Rectal smooth muscle tissue (tissue), 1 donor: Measurements from ENCODE around the gene MYOZ3.

Experiments used
- H3K27ac ChIP-seq: one replicate; pipeline ENCODE4 v1.7.0; 2013; ENCODE audit warnings: low read depth, low read length, inconsistent platforms
- H3K27me3 ChIP-seq: one replicate; pipeline ENCODE4 v1.7.0; 2013; ENCODE audit warnings: low read length; ENCODE audit not compliant: control insufficient read depth, insufficient read depth
- H3K36me3 ChIP-seq: one replicate; pipeline ENCODE4 v1.7.0; 2013; ENCODE audit warnings: low read length; ENCODE audit not compliant: control insufficient read depth, insufficient read depth
- H3K4me1 ChIP-seq: one replicate; pipeline ENCODE4 v1.7.0; 2013; ENCODE audit warnings: low read length; ENCODE audit not compliant: control insufficient read depth, insufficient read depth
- H3K4me3 ChIP-seq: one replicate; pipeline ENCODE4 v1.7.0; 2013; ENCODE audit warnings: low read length
- H3K9ac ChIP-seq: one replicate; pipeline ENCODE4 v1.7.0; 2013; ENCODE audit warnings: low read length

The MYOZ3 gene

DNA sequence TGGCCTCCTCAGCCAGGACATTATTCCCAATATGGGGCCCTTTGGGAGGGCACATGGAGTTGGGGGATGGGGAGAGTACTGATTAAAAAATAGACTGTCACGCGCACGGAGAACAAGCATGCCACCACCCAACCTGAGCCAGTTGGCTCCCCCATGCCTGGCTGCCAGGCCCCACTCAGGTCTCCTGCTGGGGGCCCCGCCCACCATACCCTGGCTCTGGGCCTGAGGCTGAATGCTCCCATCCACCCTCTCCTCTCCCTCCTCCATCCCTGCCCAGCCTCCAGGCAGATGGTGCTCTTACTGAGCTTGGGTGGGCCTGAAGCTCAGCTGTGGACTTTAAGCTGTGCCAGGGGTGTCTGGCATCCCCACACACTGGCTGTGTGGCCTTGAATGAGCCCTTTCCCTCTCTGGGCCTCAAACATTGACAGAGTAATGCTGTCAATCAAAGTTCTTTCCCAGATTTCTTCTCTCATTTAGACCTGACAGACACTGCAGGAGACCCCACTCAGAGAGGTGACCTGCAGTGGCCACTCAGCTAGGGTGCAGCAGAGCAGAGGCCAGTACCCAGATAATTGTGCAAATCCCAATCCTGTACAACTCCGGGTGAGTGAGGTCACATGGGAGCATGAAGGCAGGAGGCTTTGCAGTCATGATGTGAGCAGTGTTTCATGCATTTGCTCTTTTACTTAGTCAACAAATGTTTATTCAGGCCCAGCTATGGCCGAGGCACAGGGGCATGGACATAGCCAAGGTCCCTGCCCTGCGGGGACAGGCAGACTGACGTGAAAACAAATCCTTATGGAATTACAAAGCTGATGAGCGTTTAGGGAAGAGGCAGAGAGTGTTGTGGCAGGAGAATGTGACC is 30.4 kb upstream of the MYOZ3 start:
- H3K36me3 ChIP-seq, result peaks cover 3% of the 10 kb centered on the region
- H3K4me1 ChIP-seq, result no peaks in the 10 kb centered on the region
- H3K27ac ChIP-seq, result no peak overlapping the region
- no peak overlapping the region for H3K4me3 ChIP-seq
- H3K27me3 ChIP-seq, result no peaks in the 10 kb centered on the region
- no peak overlapping the region for H3K9ac ChIP-seq

- H3K27ac ChIP-seq, result no peak overlapping the region
Measured at GRCh38 chr5:150631326-150631701, 29.7 kb upstream of the MYOZ3 start.

GRCh38 chr5:150632305-150633160 is 28.5 kb upstream of the MYOZ3 start:
- H3K36me3 ChIP-seq, result peaks cover 3% of the 10 kb centered on the region
- H3K27ac ChIP-seq, result no peak overlapping the region
- H3K4me3 ChIP-seq, result no peak overlapping the region
- H3K9ac ChIP-seq, result no peak overlapping the region
- H3K4me1 ChIP-seq, result no peaks in the 10 kb centered on the region
- H3K27me3 ChIP-seq, result no peaks in the 10 kb centered on the region

More at GRCh38 chr5:150631326-150631701, 29.7 kb upstream of the MYOZ3 start:
- H3K4me1 ChIP-seq, result no peaks in the 10 kb centered on the region
- no peak overlapping the region for H3K9ac ChIP-seq
- peaks cover 3% of the 10 kb centered on the region for H3K36me3 ChIP-seq
- no peaks in the 10 kb centered on the region for H3K27me3 ChIP-seq
- H3K4me3 ChIP-seq, result no peak overlapping the region

GRCh38 chr5:150633429-150633828 is 27.6 kb upstream of the MYOZ3 start:
- peaks cover 3% of the 10 kb centered on the region for H3K36me3 ChIP-seq
- H3K27ac ChIP-seq, result no peak overlapping the region
- H3K4me3 ChIP-seq, result no peak overlapping the region
- H3K4me1 ChIP-seq, result no peaks in the 10 kb centered on the region
- H3K9ac ChIP-seq, result no peak overlapping the region
- no peaks in the 10 kb centered on the region for H3K27me3 ChIP-seq

DNA sequence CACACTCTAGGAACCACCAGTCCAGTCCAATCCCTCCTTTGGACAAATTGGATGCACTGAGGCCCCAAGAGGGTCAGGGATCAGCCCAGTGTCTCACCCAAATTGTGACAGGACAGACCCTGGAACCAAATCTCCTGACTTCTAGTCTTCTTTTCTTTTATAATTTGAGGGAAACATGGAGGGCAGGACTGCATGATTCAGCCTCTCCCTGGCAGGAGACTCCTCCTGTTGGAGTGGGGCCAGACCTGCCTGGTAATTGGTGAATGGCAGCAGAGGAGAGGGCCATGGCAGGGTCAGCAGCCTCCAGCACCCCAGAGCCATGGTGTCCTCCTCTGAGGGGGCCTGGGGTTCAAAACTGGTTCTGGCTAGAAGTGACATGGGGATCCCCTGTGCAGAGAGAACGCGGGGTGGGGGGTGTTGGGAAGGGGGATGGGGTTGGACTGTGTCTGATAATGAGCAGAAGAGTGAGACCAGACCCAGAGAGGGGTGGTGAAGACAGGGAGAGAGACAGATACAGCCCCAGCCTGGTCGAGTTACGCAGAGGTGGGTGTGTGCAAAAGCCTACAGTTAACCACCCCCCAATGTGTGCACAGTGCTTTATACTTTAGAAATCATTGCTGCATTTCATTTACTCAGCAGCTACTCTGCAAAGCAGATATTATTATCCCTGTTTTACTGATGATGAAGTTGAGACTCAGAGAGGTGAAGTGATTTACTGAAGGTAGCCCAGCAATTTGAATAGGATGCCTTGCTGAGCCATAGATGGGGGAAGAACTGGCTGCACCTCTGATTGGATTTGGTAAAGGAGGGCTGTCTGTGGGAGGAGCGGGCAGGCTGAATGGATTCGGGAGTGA is 24.4 kb upstream of the MYOZ3 start:
- Histone ChIP-seq H3K36me3 (peaks cover 3% of the 10 kb centered on the region), H3K27me3 (no peaks in the 10 kb centered on the region), H3K4me3 (no peak overlapping the region), H3K9ac (no peak overlapping the region), H3K4me1 (peaks cover 11% of the 10 kb centered on the region), H3K27ac (no peak overlapping the region)

- no peak overlapping the region for H3K9ac ChIP-seq
- no peak overlapping the region for H3K27ac ChIP-seq
- H3K4me3 ChIP-seq, result no peak overlapping the region
- peaks cover 19% of the 10 kb centered on the region for H3K4me1 ChIP-seq
- H3K27me3 ChIP-seq, result no peaks in the 10 kb centered on the region
- H3K36me3 ChIP-seq, result peaks cover 3% of the 10 kb centered on the region
Measured at GRCh38 chr5:150637245-150638052, 23.6 kb upstream of the MYOZ3 start.

DNA sequence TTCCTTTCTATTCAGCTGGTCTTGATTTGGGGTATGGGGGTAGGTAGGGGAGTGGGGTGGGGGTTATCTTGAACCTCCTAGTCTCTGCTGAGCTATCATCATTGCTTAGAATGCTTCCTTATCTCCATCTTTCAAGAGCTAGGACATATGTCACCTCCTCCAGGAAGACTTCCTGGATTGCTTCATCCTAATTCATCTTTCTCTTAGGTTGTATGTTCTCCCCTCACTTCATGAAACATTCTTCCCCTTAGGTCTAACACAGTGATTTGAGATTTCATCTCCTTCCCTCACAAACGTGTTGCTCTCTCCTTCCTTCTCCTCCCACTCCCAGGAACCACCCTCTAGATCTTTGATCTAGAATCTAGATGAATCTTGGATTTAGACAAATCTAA is 23.0 kb upstream of the MYOZ3 start:
- Histone ChIP-seq H3K9ac (no peak overlapping the region), H3K4me3 (no peak overlapping the region), H3K36me3 (peaks cover 3% of the 10 kb centered on the region), H3K4me1 (peaks cover 25% of the 10 kb centered on the region), H3K27me3 (no peaks in the 10 kb centered on the region), H3K27ac (no peak overlapping the region)

DNA sequence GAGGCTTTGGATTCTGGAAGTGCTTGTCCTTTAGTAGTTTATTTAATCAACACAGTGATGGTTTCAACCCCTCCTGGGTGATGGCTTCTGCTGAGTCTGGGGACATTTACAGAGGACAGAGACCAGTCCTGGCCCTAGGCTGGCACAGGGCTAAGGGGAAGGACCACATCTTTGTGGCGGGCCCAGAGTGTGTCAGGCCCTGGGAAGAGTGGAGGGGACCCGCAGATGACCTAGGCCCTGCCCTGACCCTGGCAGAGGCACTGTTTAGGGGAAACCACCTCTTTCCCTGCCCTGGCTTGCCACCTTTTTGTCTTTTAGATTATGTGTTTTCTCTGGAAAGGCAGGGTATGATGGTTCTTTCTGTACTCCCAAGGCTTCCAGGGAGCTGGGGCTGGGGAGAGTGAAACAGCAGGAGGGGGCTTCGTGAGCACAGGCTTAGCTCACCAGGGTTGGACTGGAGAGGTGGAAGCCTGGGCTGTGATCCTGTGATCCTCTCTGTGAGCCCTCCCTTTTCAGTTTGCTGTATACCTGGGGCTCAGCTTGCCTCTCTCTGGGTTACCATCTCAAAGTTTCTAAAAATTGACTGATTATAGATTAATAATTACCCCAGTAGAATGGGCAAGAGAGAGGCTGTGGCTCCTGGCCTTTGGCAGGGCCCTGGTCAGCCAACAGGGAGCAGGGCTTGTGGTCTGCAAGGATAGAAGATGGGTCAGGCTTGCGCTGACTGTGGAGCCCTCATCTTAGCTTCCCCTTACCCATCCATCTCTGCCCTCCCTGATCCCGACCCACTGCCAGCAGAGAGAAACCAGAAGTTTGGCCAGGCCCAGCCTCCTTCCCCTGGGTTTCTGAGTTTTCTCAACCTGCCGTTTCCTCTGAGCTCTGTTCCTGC is 22.3 kb upstream of the MYOZ3 start:
- H3K27me3 ChIP-seq, result no peaks in the 10 kb centered on the region
- H3K4me1 ChIP-seq, result peaks cover 28% of the 10 kb centered on the region
- peaks cover 3% of the 10 kb centered on the region for H3K36me3 ChIP-seq
- H3K4me3 ChIP-seq, result no peak overlapping the region
- H3K9ac ChIP-seq, result no peak overlapping the region
- no peak overlapping the region for H3K27ac ChIP-seq

- Histone ChIP-seq H3K4me3 (no peak overlapping the region), H3K4me1 (peaks cover 31% of the 10 kb centered on the region), H3K27ac (no peak overlapping the region), H3K27me3 (no peaks in the 10 kb centered on the region), H3K9ac (no peak overlapping the region), H3K36me3 (peaks cover 3% of the 10 kb centered on the region)
Measured at GRCh38 chr5:150639377-150639692, 21.7 kb upstream of the MYOZ3 start.

GRCh38 chr5:150639751-150640150 is 21.3 kb upstream of the MYOZ3 start:
- Histone ChIP-seq H3K36me3 (peaks cover 3% of the 10 kb centered on the region), H3K4me1 (peaks cover 35% of the 10 kb centered on the region), H3K9ac (no peak overlapping the region), H3K27me3 (no peaks in the 10 kb centered on the region), H3K27ac (no peak overlapping the region), H3K4me3 (no peak overlapping the region)
